ENCODE data around the gene UBE3B.

GRCh38 chr12:109503611-109504010 lies 26.2 kb downstream of the UBE3B start:
- no peak for TF ChIP-seq CTCF (IDR thresholded peaks at IDR 0.05)
- no peak for TF ChIP-seq EP300 (IDR thresholded peaks at IDR 0.05)
- no peak for TF ChIP-seq POLR2AphosphoS5 (IDR thresholded peaks at IDR 0.05)
- TF ChIP-seq POLR2A (IDR thresholded peaks at IDR 0.05): no peak
